GM06990 (cell line): ENCODE measurements around the gene GNB1.

Experiments used
- DNase-seq: peaks from one replicate; pipeline ENCODE4 v3.0.0-alpha.2; 2011; ENCODE audit not compliant: insufficient read length; ENCODE audit errors: extremely low read depth
- H3K27me3 ChIP-seq: replicated peaks from 2 replicates; pipeline ENCODE4 v1.6.0; 2011; ENCODE audit warnings: low read length; ENCODE audit not compliant: control insufficient read depth, insufficient read depth
- H3K36me3 ChIP-seq: 2 replicates; pipeline ENCODE4 v1.5.1; 2011; ENCODE audit warnings: low read length; ENCODE audit not compliant: control insufficient read depth, insufficient read depth
- H3K4me3 ChIP-seq: replicated peaks from 2 replicates; pipeline ENCODE4 v1.5.1; 2011; ENCODE audit warnings: low read depth, mild to moderate bottlenecking, control low read depth, low read length
- CTCF ChIP-seq: IDR thresholded peaks from 2 replicates; pipeline ENCODE4 v1.5.1; 2011; ENCODE audit warnings: low read length, control low read depth, mild to moderate bottlenecking, inconsistent platforms; ENCODE audit not compliant: insufficient read depth, poor library complexity, severe bottlenecking

The GNB1 gene

DNA sequence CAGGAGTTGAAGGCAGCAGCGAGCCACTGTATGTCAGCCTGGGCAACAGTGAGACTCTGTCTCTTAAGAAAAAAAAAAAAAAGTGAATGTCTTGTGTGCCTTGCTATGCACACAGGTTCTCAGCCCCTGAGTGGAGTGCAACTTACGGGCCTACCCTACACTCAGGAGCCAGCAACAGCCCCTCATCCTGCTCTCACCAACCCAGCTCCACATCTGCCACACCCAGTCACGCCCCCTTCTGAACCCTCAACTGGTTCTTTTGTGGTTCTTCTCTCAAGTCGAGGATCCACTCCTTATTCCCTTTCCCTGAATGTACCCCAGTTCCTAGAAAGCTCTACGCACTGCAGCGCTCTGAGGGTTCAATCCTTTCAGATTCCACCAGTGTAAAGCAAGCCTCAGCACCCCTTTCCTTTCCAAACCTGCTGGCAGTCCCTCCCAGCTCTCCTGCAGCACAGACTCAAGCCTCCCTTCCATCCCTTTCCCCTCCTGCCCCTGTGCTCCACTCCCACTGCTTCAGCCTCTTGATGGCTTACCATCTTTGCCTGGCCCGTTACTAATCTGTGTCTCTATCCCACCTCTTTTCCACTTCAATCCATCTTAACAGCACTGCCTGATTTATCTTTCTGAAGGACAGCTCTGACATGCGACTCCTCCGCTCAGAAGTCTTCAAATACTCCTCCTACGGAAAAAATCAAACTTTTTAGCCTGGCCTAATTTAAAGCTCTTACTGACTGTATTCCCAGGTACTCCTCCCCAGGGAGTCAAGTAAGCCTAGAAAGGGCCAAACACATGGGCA is 38.1 kb downstream of the GNB1 start:
- no peak for TF ChIP-seq CTCF
- no peaks in the 10 kb centered on the region; the same call in none of the 2 replicates for H3K36me3 ChIP-seq
- no peak overlapping the region for H3K4me3 ChIP-seq
- DNase-seq: no peak
- H3K27me3 ChIP-seq: no peaks in the 10 kb centered on the region

DNA sequence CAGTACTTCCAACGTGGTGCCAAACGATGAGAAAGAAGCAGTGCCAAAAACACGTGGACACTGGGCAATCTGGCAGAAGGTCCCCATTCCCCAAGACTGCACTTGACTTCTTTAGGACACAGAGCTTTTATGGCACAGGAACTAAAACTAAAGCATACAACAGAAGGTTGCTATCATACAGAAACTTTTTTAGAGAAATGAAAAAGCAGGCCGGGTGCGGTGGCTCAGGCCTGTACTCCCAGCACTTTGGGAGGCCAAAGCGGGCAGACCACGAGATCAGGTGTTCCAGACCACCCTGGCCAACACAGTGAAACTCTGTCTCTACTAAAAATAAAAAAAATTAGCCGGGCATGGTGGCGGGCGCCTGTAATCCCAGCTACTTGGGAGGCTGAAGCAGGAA is 43.0 kb downstream of the GNB1 start:
- DNase-seq: no peak
- H3K4me3 ChIP-seq: no peak overlapping the region
- peaks cover 2% of the 10 kb centered on the region for H3K36me3 ChIP-seq
- H3K27me3 ChIP-seq: no peaks in the 10 kb centered on the region
- no peak for TF ChIP-seq CTCF

DNA sequence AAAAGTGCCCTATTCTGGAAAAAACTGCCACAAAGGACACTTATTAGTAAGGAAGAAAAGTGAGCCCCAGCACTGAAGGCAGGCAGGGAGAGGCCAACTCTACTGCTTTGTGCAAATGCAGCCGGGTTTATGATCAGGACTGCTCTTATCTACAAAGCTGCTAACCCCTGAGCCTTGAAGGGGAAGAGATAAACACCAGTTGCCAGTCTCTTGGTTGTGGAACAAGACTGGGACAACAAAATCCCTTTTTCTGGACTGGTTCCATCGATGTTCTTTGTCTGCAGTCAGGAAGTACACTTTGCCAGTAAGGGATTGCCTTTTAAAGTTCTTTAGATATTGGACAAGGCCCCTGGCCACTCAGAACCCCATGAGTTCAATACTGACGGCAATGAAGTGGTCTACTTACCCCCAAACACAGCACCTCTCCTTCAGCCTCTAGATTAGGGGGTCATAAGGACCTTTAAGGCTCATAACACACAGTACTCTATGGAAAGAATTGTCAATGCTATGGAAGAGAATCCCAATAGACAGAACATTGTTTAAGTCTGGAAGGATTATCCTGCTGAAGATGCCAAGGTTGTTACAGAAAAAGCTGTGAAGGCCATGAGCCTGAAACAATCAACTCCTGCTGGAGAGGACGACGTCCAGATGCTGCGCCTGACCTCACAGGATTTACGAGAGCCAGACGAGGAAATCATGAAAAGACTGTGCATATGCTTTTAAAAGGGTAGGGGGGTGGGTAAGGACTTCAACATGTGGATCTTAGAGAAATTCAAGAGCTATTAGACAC is 43.6 kb downstream of the GNB1 start:
- no peak for TF ChIP-seq CTCF
- H3K4me3 ChIP-seq: no peak overlapping the region
- no peak for DNase-seq
- no peaks in the 10 kb centered on the region for H3K27me3 ChIP-seq
- H3K36me3 ChIP-seq: peaks cover 2% of the 10 kb centered on the region

- TF ChIP-seq CTCF: no peak
- Histone ChIP-seq H3K27me3 (no peaks in the 10 kb centered on the region), H3K4me3 (no peak overlapping the region), H3K36me3 (peaks cover 2% of the 10 kb centered on the region)
- DNase-seq: no peak
Observed at GRCh38 chr1:1846386-1846918, 44.4 kb downstream of the GNB1 start.

GRCh38 chr1:1842360-1843146 is 48.3 kb downstream of the GNB1 start:
- H3K27me3 ChIP-seq: no peaks in the 10 kb centered on the region
- H3K36me3 ChIP-seq: peaks cover 2% of the 10 kb centered on the region
- no peak for DNase-seq
- no peak overlapping the region for H3K4me3 ChIP-seq
- TF ChIP-seq CTCF: no peak
